ENCODE measurements around the gene RPS6KA1. TPM values are rescaled to one million over a fixed set of nuclear protein-coding genes. Genes with fewer than 3 reads are reported as not detected.

The RPS6KA1 gene
- total and polyA plus RNA-seq, 2 of the 8 experiments (the other 6 are each of a cell fraction or from before 2014, with no cell fraction given): 44.3 to 55.0 TPM

- no peak overlapping the region for H3K9ac ChIP-seq (replicated peaks in 1 of 4; ENCODE audit: extremely low read depth in 1 of 4, low read depth in 3 of 4, low read length in 3 of 4)
- no peak for TF ChIP-seq RAD21 (IDR thresholded peaks at IDR 0.05 in 1 of 2, conservative IDR thresholded peaks at IDR 0.05 in 1 of 2; ENCODE audit: low read depth in 2 of 2, low read length in 2 of 2)
- no peak for TF ChIP-seq HDAC6 (IDR thresholded peaks at IDR 0.05; ENCODE audit: low read depth, low read length)
- no peak for TF ChIP-seq EP300 (IDR thresholded peaks at IDR 0.05; ENCODE audit: borderline replicate concordance in 1 of 2, low read depth in 2 of 2, low read length in 2 of 2)
- no peak for TF ChIP-seq BRCA1 (IDR thresholded peaks at IDR 0.05; ENCODE audit: low read depth, low read length)
- TF ChIP-seq KDM5A (IDR thresholded peaks at IDR 0.05; ENCODE audit: low read length): no peak
- TF ChIP-seq CEBPB (IDR thresholded peaks at IDR 0.05; ENCODE audit: low read depth, low read length): no peak
- TF ChIP-seq TEAD4 (IDR thresholded peaks at IDR 0.05; ENCODE audit: low read depth, low read length): no peak
- no peak for TF ChIP-seq HDAC2 (IDR thresholded peaks at IDR 0.05; ENCODE audit: borderline replicate concordance in 1 of 2, low read depth in 2 of 2, low read length in 2 of 2)
- TF ChIP-seq YY1 (IDR thresholded peaks at IDR 0.05; ENCODE audit: low read depth, low read length): no peak
- TF ChIP-seq POU5F1 (IDR thresholded peaks at IDR 0.05; ENCODE audit: low read depth, low read length): no peak
- TF ChIP-seq SP2 (IDR thresholded peaks at IDR 0.05; ENCODE audit: low read length): no peak
- no peak for TF ChIP-seq EGR1 (IDR thresholded peaks at IDR 0.05; ENCODE audit: borderline replicate concordance, low read depth, low read length)
- TF ChIP-seq KDM1A (IDR thresholded peaks at IDR 0.05; ENCODE audit: borderline replicate concordance, low read length): no peak
- TF ChIP-seq RXRA (IDR thresholded peaks at IDR 0.05; ENCODE audit: insufficient read depth, low read depth, low read length): no peak
These were observed 4.5 kb downstream of the RPS6KA1 start for GRCh38 chr1:26533951-26534509.

More at GRCh38 chr1:26533951-26534509, 4.5 kb downstream of the RPS6KA1 start:
- peaks cover 8 to 20% (median 18%) of the 10 kb centered on the region in 4 experiments for H3K4me1 ChIP-seq (replicated peaks in 1 of 4; ENCODE audit: control insufficient read depth in 3 of 4, insufficient read depth in 4 of 4, low read length in 3 of 4)
- no peak overlapping the region for H2BK15ac ChIP-seq (ENCODE audit: low read length)
- H4K20me1 ChIP-seq (replicated peaks in 1 of 2; ENCODE audit: control insufficient read depth in 1 of 2, insufficient read depth in 2 of 2, low read length in 2 of 2): peaks cover 18 to 24% of the 10 kb centered on the region in 2 experiments
- no peaks in the 10 kb centered on the region for H3K27me3 ChIP-seq (replicated peaks in 1 of 4; ENCODE audit: control insufficient read depth in 3 of 4, extremely low read depth in 1 of 4, insufficient read depth in 3 of 4, low read length in 3 of 4)
- H2AK5ac ChIP-seq (ENCODE audit: low read depth, low read length): no peak overlapping the region
- no peak overlapping the region for H3K14ac ChIP-seq (ENCODE audit: insufficient read length)
- H3K4ac ChIP-seq (replicated peaks; ENCODE audit: insufficient read length, low read depth, low read length): no peak overlapping the region
- no peak overlapping the region for H3K56ac ChIP-seq (replicated peaks; ENCODE audit: insufficient read length, low read depth, low read length)
- H3K23me2 ChIP-seq (ENCODE audit: low read depth, low read length): peaks cover 10% of the 10 kb centered on the region; the same call in 1 of the 2 replicates
- no peak overlapping the region for H4K8ac ChIP-seq (ENCODE audit: extremely low read depth, insufficient read depth, low read length)
- no peak overlapping the region for H2BK5ac ChIP-seq (ENCODE audit: low read depth, low read length)
- no peaks in the 10 kb centered on the region for H3K9me3 ChIP-seq (ENCODE audit: insufficient read depth in 2 of 2, low read depth in 1 of 2, low read length in 1 of 2)
- no peak overlapping the region for H3K27ac ChIP-seq (ENCODE audit: low read depth, low read length)
- no peak overlapping the region for H3K23ac ChIP-seq (ENCODE audit: insufficient read length)
- H3K79me1 ChIP-seq (ENCODE audit: low read depth, low read length): peaks cover 10% of the 10 kb centered on the region
- H2BK12ac ChIP-seq (ENCODE audit: low read depth, low read length): no peak overlapping the region
- no peak overlapping the region for H4K91ac ChIP-seq (replicated peaks; ENCODE audit: insufficient read length, low read length)
- no peak overlapping the region for H3K18ac ChIP-seq (ENCODE audit: extremely low read depth, low read length)
- no peak overlapping the region for H2AFZ ChIP-seq (ENCODE audit: low read length)
- H3K79me2 ChIP-seq (ENCODE audit: control insufficient read depth in 1 of 2, insufficient read depth in 2 of 2, low read length in 2 of 2): peaks cover 0 to 40% of the 10 kb centered on the region in 2 experiments; a peak in 2 of 4 replicates
- WGBS, 2 experiments (ENCODE audit: extremely low coverage in 1 of 2, insufficient coverage in 1 of 2, insufficient read length in 1 of 2, insufficient replicate concordance in 2 of 2, low coverage in 1 of 2, low lambda C conversion rate in 2 of 2, missing lambda C conversion rate in 1 of 2): 71% methylated on average over 5 of the region's 5 CpGs; no CpG with 5 or more reads in 1 of the 2 experiments
- H2BK20ac ChIP-seq (ENCODE audit: low read length): no peak overlapping the region
- DNase-seq (ENCODE audit: low read depth in 1 of 2, low spot score in 2 of 2) (no peak), FAIRE-seq (no peak)
- ChIA-PET CTCF (ENCODE audit: partially characterized antibody) (interaction anchor here (0.5 kb wide), 1 partner anchor 280 kb away, joined by 4 read pairs; no protein-coding TSS in a partner anchor), POLR2A (ENCODE audit: partially characterized antibody) (no interaction called here)
- no peaks in the 10 kb centered on the region for H3K36me3 ChIP-seq (ENCODE audit: control insufficient read depth in 2 of 4, insufficient read depth in 4 of 4, low read length in 3 of 4)
- no peak overlapping the region for H3K4me2 ChIP-seq (ENCODE audit: insufficient read depth in 1 of 2, low read depth in 2 of 2, low read length in 2 of 2)
- no peak overlapping the region for H4K5ac ChIP-seq (ENCODE audit: insufficient read length, low read depth, low read length)
- H3K4me3 ChIP-seq (ENCODE audit: extremely low read depth in 1 of 4, insufficient read depth in 2 of 4, low read depth in 3 of 4, low read length in 4 of 4): no peak overlapping the region
- no peak overlapping the region for H2BK120ac ChIP-seq (replicated peaks; ENCODE audit: low read depth, low read length)

Data from H1 (cell line).